Caco-2 (cell line): ENCODE data around the gene LONP1. TPM values are rescaled to one million over a fixed set of nuclear protein-coding genes. Genes with fewer than 3 reads are reported as not detected.

ENCODE experiments used
- BruUV-seq: library from RNA; stranded (reverse); fragments of 400-500 nt; replicated peaks from 2 replicates; lab custom pipeline; 2021; lab: Mats Ljungman, UMichigan
- CTCF ChIA-PET: fragments of 300-600 bp; sonication (Branson Sonifier 250); formaldehyde crosslinking; loops from one replicate; lab custom pipeline; 2022; ENCODE audit warnings: antibody characterized with exemption; lab: Charles Lee
- POLR2A ChIA-PET: fragments of 300-600 bp; sonication (Branson Sonifier 250); formaldehyde crosslinking; loops from one replicate; lab custom pipeline; 2022; ENCODE audit warnings: antibody characterized with exemption; lab: Charles Lee
- DNase-seq, 2 experiments: peaks; one replicate each; pipeline versions ENCODE4 v3.0.0 to v3.0.0-alpha.2; 2020 to 2022
- H3K27me3 ChIP-seq: replicated peaks from 2 replicates; pipeline ENCODE4 v1.6.0; 2011; ENCODE audit warnings: low read length; ENCODE audit not compliant: control insufficient read depth, insufficient read depth
- H3K36me3 ChIP-seq: 2 replicates; pipeline ENCODE4 v1.5.1; 2011; ENCODE audit warnings: low read length; ENCODE audit not compliant: control insufficient read depth, insufficient read depth
- H3K4me1 ChIP-seq: fragments of 250-450 bp; sonication (Bioruptor Pico); 2 replicates; pipeline ENCODE4 v1.5.1; 2020; ENCODE audit warnings: mild to moderate bottlenecking
- H3K4me3 ChIP-seq: 2 replicates; pipeline ENCODE4 v1.5.1; 2011; ENCODE audit warnings: low read depth, mild to moderate bottlenecking, control low read depth, low read length
- H3K9me3 ChIP-seq: fragments of 250-450 bp; sonication (Bioruptor Pico); 2 replicates; pipeline ENCODE4 v1.5.1; 2020; ENCODE audit warnings: mild to moderate bottlenecking, moderate library complexity
- H3K27ac Mint-ChIP-seq: one replicate; pipeline ENCODE4 v1.8.0; 2022; ENCODE audit warnings: mixed read lengths; ENCODE audit not compliant: unreplicated experiment
- H3K27me3 Mint-ChIP-seq: one replicate; pipeline ENCODE4 v1.8.0; 2022; ENCODE audit warnings: mixed read lengths; ENCODE audit not compliant: insufficient read depth, unreplicated experiment
- H3K36me3 Mint-ChIP-seq: one replicate; pipeline ENCODE4 v1.8.0; 2022; ENCODE audit warnings: mild to moderate bottlenecking, mixed read lengths; ENCODE audit not compliant: insufficient read depth, unreplicated experiment
- H3K4me1 Mint-ChIP-seq: one replicate; pipeline ENCODE4 v1.8.0; 2022; ENCODE audit warnings: low read depth, mixed read lengths; ENCODE audit not compliant: unreplicated experiment
- H3K4me3 Mint-ChIP-seq: one replicate; pipeline ENCODE4 v1.8.0; 2022; ENCODE audit warnings: mild to moderate bottlenecking, moderate library complexity, mixed read lengths; ENCODE audit not compliant: unreplicated experiment
- H3K9me3 Mint-ChIP-seq: one replicate; pipeline ENCODE4 v1.8.0; 2022; ENCODE audit warnings: mixed read lengths; ENCODE audit not compliant: unreplicated experiment
- CTCF ChIP-seq, 2 experiments: fragments of 200-600 bp in 1 of 2; IDR thresholded peaks; 1 replicate in 1 of 2; 2 replicates in 1 of 2; pipeline versions ENCODE4 v1.5.1 to v1.8.0; 2011 to 2022; ENCODE audit warnings: antibody characterized with exemption in 1 of 2, control low read depth in 1 of 2, inconsistent platforms in 1 of 2, low read depth in 1 of 2, low read length in 1 of 2, mild to moderate bottlenecking in 1 of 2, moderate library complexity in 1 of 2; ENCODE audit not compliant: insufficient read depth in 1 of 2, severe bottlenecking in 1 of 2, unreplicated experiment in 1 of 2
- intact Hi-C: fragments of 100-400 bp; cut with micrococcal nuclease; formaldehyde crosslinking; loops from one replicate; pipeline ENCODE4 v1.10.0; 2022; ENCODE audit not compliant: unreplicated experiment
- total RNA-seq: library from RNA; stranded (reverse); gene quantifications from 2 replicates; pipeline ENCODE4 v1.2.3, GENCODE V29; 2022

Gene LONP1
- total RNA-seq, 1 experiment from 2014 or later, result 208 TPM

- Histone ChIP-seq H3K36me3 (peaks cover 9% of the 10 kb centered on the region), H3K9me3 (no peaks in the 10 kb centered on the region), H3K4me3 (no peak overlapping the region), H3K4me1 (no peaks in the 10 kb centered on the region), H3K27me3 (no peaks in the 10 kb centered on the region)
- TF ChIP-seq CTCF (IDR thresholded peaks at IDR 0.05; ENCODE audit: insufficient read depth in 1 of 2, low read depth in 1 of 2, low read length in 1 of 2, severe bottlenecking in 1 of 2, unreplicated experiment in 1 of 2), result no peak
- Mint-ChIP-seq H3K4me3 (no peak overlapping the region), H3K9me3 (no peaks in the 10 kb centered on the region), H3K27me3 (no peaks in the 10 kb centered on the region), H3K4me1 (no peaks in the 10 kb centered on the region), H3K36me3 (peaks cover 100% of the 10 kb centered on the region), H3K27ac (peak overlapping the region; percentile 45)
- no TSS peak for BruUV-seq
- intact Hi-C loops, result no loop called here
- POLR2A ChIA-PET, result interaction anchor here (0.5 kb wide), 1 partner anchor 25 kb away, joined by 15 read pairs; the partner anchor contains the start of gene LONP1
- CTCF ChIA-PET, result interaction anchor here (0.5 kb wide), 1 partner anchor 14 kb away, joined by 3 read pairs; no protein-coding TSS in a partner anchor
- DNase-seq, result no peak
Measured at GRCh38 chr19:5694956-5695648, 24.8 kb downstream of the LONP1 start.

GRCh38 chr19:5694167-5694955 lies 25.6 kb downstream of the LONP1 start:
- Mint-ChIP-seq H3K27me3 (no peaks in the 10 kb centered on the region), H3K9me3 (no peaks in the 10 kb centered on the region), H3K27ac (peak overlapping the region; percentile 45), H3K36me3 (peaks cover 98% of the 10 kb centered on the region), H3K4me3 (no peak overlapping the region), H3K4me1 (no peaks in the 10 kb centered on the region)
- DNase-seq, result no peak
- H3K4me1 ChIP-seq, result no peaks in the 10 kb centered on the region
- POLR2A ChIA-PET, result interaction anchor here (0.5 kb wide), 1 partner anchor 26 kb away, joined by 15 read pairs; the partner anchor contains the start of gene LONP1
- no peaks in the 10 kb centered on the region for H3K9me3 ChIP-seq
- CTCF ChIA-PET, result no interaction called here
- no peak for TF ChIP-seq CTCF (IDR thresholded peaks at IDR 0.05; ENCODE audit: insufficient read depth in 1 of 2, low read depth in 1 of 2, low read length in 1 of 2, severe bottlenecking in 1 of 2, unreplicated experiment in 1 of 2)
- BruUV-seq, result no TSS peak
- no peak overlapping the region for H3K4me3 ChIP-seq
- intact Hi-C loops, result no loop called here
- no peaks in the 10 kb centered on the region for H3K27me3 ChIP-seq
- H3K36me3 ChIP-seq, result peaks cover 9% of the 10 kb centered on the region
